ENCODE results near the gene CADM1.

DNA sequence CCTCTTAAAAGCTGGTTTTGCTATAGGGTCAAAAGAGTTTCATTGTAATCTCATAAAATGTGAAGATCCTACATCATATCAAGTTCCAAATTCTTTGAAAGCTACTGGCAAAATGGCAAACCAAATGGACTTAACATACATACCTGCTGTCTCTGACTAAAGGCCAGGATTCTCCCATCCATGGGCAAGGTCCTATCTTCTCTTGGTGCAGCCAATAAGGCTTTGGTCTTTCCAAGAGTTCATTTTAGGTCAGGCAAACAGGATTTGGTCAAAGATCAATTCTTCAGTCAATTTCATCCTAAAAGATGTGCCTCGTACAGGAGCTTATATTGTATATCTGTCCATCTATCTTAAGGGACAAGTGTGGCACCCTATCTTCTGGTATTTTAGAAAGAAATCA lies 49.7 kb downstream of the CADM1 start:
- TF ChIP-seq, protein P1, sequence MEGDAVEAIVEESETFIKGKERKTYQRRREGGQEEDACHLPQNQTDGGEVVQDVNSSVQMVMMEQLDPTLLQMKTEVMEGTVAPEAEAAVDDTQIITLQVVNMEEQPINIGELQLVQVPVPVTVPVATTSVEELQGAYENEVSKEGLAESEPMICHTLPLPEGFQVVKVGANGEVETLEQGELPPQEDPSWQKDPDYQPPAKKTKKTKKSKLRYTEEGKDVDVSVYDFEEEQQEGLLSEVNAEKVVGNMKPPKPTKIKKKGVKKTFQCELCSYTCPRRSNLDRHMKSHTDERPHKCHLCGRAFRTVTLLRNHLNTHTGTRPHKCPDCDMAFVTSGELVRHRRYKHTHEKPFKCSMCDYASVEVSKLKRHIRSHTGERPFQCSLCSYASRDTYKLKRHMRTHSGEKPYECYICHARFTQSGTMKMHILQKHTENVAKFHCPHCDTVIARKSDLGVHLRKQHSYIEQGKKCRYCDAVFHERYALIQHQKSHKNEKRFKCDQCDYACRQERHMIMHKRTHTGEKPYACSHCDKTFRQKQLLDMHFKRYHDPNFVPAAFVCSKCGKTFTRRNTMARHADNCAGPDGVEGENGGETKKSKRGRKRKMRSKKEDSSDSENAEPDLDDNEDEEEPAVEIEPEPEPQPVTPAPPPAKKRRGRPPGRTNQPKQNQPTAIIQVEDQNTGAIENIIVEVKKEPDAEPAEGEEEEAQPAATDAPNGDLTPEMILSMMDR (conservative IDR thresholded peaks at IDR 0.05 in 1 of 2, IDR thresholded peaks at IDR 0.05 in 1 of 2; ENCODE audit: extremely low read depth in 1 of 2, insufficient read depth in 1 of 2, low read depth in 1 of 2, low read length in 2 of 2), result no peak
- no peak for TF ChIP-seq EZH2 (IDR thresholded peaks at IDR 0.05; ENCODE audit: borderline replicate concordance, low read length)
